GM12872 (cell line): ENCODE results near the gene ARL10.

ENCODE experiments used
- CTCF ChIP-seq: IDR thresholded peaks from 3 replicates; pipeline ENCODE4 v1.5.1; 2011; ENCODE audit warnings: low read depth, mild to moderate bottlenecking, low read length, moderate library complexity; ENCODE audit not compliant: insufficient read depth

ARL10 gene

GRCh38 chr5:176366232-176366894 lies 1.1 kb downstream of the ARL10 start:
- TF ChIP-seq CTCF: no peak

- no peak for TF ChIP-seq CTCF
Observed at GRCh38 chr5:176368726-176369125, 3.4 kb downstream of the ARL10 start.

GRCh38 chr5:176369934-176370711 lies 4.8 kb downstream of the ARL10 start:
- no peak for TF ChIP-seq CTCF

- no peak for TF ChIP-seq CTCF
Observed at GRCh38 chr5:176371621-176372539, 6.6 kb downstream of the ARL10 start.

- no peak for TF ChIP-seq CTCF
Observed at GRCh38 chr5:176373100-176373818, 8.0 kb downstream of the ARL10 start.

GRCh38 chr5:176379881-176380280 lies 14.6 kb downstream of the ARL10 start:
- no peak for TF ChIP-seq CTCF
